ENCODE measurements around the gene ZNF385C. TPM values are rescaled to one million over a fixed set of nuclear protein-coding genes. Genes with fewer than 3 reads are reported as not detected.
A peak's percentile ranks its signal among the peaks of the same experiment; 100 is the strongest.
"Not testable (repeated sequence)": the region's sequence is repeated elsewhere in the genome, so short reads cannot be mapped to it uniquely, and the experiment has no call there.

Gene ZNF385C
- 5.3 TPM for polyA plus RNA-seq (2013)

DNA sequence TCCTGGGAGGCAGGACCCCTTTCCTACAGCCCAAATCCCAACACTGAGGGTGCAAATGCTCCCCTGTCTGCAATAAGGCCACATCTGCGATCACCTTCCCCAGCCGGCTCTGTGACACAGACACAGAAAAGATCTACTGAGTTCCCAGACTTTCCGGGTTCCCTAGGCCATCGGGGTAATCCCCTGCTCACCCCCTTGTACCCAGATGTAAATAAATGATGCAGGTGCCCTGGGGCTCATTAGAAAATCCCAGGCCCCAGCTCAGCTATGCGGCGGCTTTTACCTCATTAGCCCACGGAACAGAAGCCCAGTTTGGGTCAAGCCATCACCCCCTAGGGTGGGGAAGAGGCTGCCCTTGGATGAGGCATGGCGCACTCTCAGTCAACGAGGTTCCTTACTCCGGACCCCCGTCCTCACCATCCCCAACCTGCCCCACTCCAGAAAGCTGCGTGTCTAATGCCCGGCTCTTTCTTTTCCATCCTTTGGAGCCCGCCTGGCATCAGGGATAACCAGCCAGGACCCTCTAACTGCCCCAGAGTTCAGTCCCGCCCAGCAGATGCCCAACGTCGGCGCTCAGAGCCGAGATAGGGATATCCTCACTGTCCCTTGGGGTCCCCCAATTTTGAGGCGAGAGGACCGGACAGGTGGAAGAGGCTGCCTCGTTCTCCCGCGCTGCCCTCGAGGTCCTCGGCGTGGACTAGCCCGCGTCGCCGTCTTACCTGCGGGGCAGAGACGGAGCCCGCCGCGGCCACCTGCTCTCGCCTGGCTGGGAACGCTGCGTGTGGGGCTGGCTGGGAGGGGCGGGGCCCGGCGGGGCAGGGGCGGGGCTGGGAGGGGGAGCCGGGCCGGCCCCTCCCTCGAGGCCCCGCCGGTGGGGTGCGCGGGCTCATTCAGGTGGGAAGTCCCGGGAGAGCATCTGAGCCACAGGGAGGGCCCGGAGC is at the start of gene ZNF385C:
Gene ZNF385C (minus strand): TSS at position 783 of the 941 bp plus-strand sequence. CDS start 35,417 bp downstream, outside the sequence.
- DNase-seq: peak in 1 of 3 donors; percentile 36
- CTCF ChIA-PET: interaction anchor here (0.8 to 5.8 kb wide), 10 partner anchors 9 to 79 kb away, joined by 3 to 41 read pairs (median 4); partner anchors contain the start of genes DHX58, DNAJC7 and NKIRAS2
- 18% methylated on average over 34 of the region's 52 CpGs for WGBS (ENCODE audit: insufficient coverage)
- H3K27me3 ChIP-seq (replicated peaks in 2 of 5; ENCODE audit: control insufficient read depth in 4 of 5, insufficient read depth in 5 of 5, low read length in 4 of 5): peaks cover 0 to 16% (median 9%) of the 10 kb centered on the region in 5 experiments
- no peak within 1 kb of the TSS for H3K27ac ChIP-seq (ENCODE audit: insufficient read depth in 1 of 2, low read depth in 1 of 2, low read length in 2 of 2, poor library complexity in 1 of 2, severe bottlenecking in 2 of 2)
- H3K9me3 ChIP-seq (ENCODE audit: control extremely low read depth in 1 of 5, control insufficient read depth in 4 of 5, insufficient read depth in 2 of 5, low read depth in 1 of 5, low read length in 4 of 5): no peaks in the 10 kb centered on the region
- peak within 1 kb of the TSS in 5 of 7 experiments; percentile 6 to 69 (median 46) for H3K4me3 ChIP-seq (ENCODE audit: control insufficient read depth in 1 of 7, extremely low read depth in 1 of 7, insufficient read depth in 4 of 7, low read depth in 2 of 7, low read length in 6 of 7)
- peaks cover 0 to 21% (median 13%) of the 10 kb centered on the region in 4 experiments for H3K4me1 ChIP-seq (ENCODE audit: control extremely low read depth in 1 of 4, control insufficient read depth in 4 of 4, insufficient read depth in 4 of 4, low read length in 3 of 4)
- POLR2A ChIA-PET: no interaction called here
- H3K36me3 ChIP-seq (ENCODE audit: control insufficient read depth in 4 of 4, insufficient read depth in 4 of 4, low read length in 3 of 4): peaks cover 0 to 1% (median 0%) of the 10 kb centered on the region in 4 experiments

DNA sequence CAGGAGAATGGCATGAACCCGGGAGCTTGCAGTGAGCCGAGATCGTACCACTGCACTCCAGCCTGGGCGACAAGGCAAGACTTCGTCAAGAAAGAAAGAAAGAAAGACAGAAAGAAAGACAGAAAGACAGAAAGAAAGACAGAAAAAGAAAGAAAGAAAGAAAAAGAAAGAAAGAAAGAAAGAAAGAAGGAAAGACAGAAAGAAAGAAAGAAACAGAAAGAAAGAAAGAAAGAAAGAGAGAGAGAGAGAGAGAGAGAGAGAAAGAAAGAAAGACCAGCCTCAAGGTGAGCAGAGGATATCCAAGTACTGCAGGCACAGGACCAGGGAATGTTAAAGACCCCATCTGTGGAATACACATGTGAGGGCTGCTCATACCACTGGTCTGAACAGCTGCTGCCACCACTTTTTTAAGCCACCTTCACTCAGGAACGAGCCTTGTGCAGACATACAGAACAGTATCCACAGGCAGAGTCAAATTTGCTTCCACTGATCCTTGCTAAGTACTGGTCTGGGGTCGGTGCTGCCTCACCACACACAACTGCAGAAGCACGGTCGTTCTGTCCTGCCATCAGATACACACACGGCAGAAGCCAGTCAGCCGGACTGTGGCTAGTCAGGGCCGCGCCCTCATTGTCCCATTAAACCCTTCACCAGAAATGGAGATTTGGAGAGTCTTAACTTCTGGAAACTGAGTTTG is 48.8 kb upstream of the ZNF385C start:
- DNase-seq: no peak
- no peaks in the 10 kb centered on the region for H3K9me3 ChIP-seq (ENCODE audit: control extremely low read depth in 1 of 5, control insufficient read depth in 4 of 5, insufficient read depth in 2 of 5, low read depth in 1 of 5, low read length in 4 of 5)
- no peak overlapping the region for H3K27ac ChIP-seq (ENCODE audit: insufficient read depth in 1 of 2, low read depth in 1 of 2, low read length in 2 of 2, poor library complexity in 1 of 2, severe bottlenecking in 2 of 2)
- ChIA-PET CTCF (interaction anchor here (0.7 kb wide), 1 partner anchor 27 kb away, joined by 3 read pairs; no protein-coding TSS in a partner anchor), POLR2A (interaction anchor here (0.6 kb wide), 1 partner anchor 33 kb away, joined by 3 read pairs; no protein-coding TSS in a partner anchor)
- 95% methylated on average over 13 of the region's 13 CpGs for WGBS (ENCODE audit: insufficient coverage)
- no peaks in the 10 kb centered on the region for H3K27me3 ChIP-seq (replicated peaks in 2 of 5; ENCODE audit: control insufficient read depth in 4 of 5, insufficient read depth in 5 of 5, low read length in 4 of 5)
- H3K36me3 ChIP-seq (ENCODE audit: control insufficient read depth in 4 of 4, insufficient read depth in 4 of 4, low read length in 3 of 4): peaks cover 4 to 39% (median 25%) of the 10 kb centered on the region in 4 experiments
- H3K4me1 ChIP-seq (ENCODE audit: control extremely low read depth in 1 of 4, control insufficient read depth in 4 of 4, insufficient read depth in 4 of 4, low read length in 3 of 4): peaks cover 0 to 1% (median 0%) of the 10 kb centered on the region in 4 experiments
- no peak overlapping the region for H3K4me3 ChIP-seq (ENCODE audit: control insufficient read depth in 1 of 7, extremely low read depth in 1 of 7, insufficient read depth in 4 of 7, low read depth in 2 of 7, low read length in 6 of 7)

DNA sequence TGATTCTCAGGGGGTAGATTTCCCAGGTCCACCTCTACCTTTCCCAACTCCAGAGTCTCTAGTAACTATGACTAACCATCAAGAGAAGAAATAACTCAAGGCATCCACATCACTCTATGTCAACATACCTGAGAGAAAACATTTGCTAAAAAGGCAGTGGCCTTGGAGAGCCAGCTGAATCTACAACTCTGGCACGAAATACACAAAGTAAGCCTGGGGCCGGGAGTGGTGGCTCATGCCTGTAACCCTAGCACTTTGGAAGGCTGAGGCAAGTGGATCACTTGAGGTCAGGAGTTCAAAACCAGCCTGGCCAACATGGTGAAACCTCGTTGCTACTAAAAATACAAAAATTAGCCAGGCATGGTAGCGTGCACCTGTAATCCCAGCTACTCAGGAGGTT is 44.9 kb upstream of the ZNF385C start:
- peaks cover 3 to 60% (median 21%) of the 10 kb centered on the region in 4 experiments for H3K36me3 ChIP-seq (ENCODE audit: control insufficient read depth in 4 of 4, insufficient read depth in 4 of 4, low read length in 3 of 4)
- H3K9me3 ChIP-seq (ENCODE audit: control extremely low read depth in 1 of 5, control insufficient read depth in 4 of 5, insufficient read depth in 2 of 5, low read depth in 1 of 5, low read length in 4 of 5); DNase-seq; POLR2A ChIA-PET; H3K4me3 ChIP-seq (ENCODE audit: control insufficient read depth in 1 of 7, extremely low read depth in 1 of 7, insufficient read depth in 4 of 7, low read depth in 2 of 7, low read length in 6 of 7); H3K27me3 ChIP-seq (replicated peaks in 2 of 5; ENCODE audit: control insufficient read depth in 4 of 5, insufficient read depth in 5 of 5, low read length in 4 of 5); H3K4me1 ChIP-seq (ENCODE audit: control extremely low read depth in 1 of 4, control insufficient read depth in 4 of 4, insufficient read depth in 4 of 4, low read length in 3 of 4): not testable (repeated sequence)
- WGBS (ENCODE audit: insufficient coverage): 97% methylated on average over 4 of the region's 4 CpGs
- H3K27ac ChIP-seq (ENCODE audit: insufficient read depth in 1 of 2, low read depth in 1 of 2, low read length in 2 of 2, poor library complexity in 1 of 2, severe bottlenecking in 2 of 2): peak overlapping the region in 1 of 2 experiments; percentile 19
- CTCF ChIA-PET: interaction anchor here (1.0 to 3.3 kb wide), 7 partner anchors 9 to 131 kb away, joined by 3 to 13 read pairs (median 4); no protein-coding TSS in a partner anchor

- Histone ChIP-seq H3K36me3 (ENCODE audit: control insufficient read depth in 4 of 4, insufficient read depth in 4 of 4, low read length in 3 of 4) (peaks cover 3 to 61% (median 20%) of the 10 kb centered on the region in 4 experiments), H3K27me3 (replicated peaks in 2 of 5; ENCODE audit: control insufficient read depth in 4 of 5, insufficient read depth in 5 of 5, low read length in 4 of 5) (no peaks in the 10 kb centered on the region), H3K9me3 (ENCODE audit: control extremely low read depth in 1 of 5, control insufficient read depth in 4 of 5, insufficient read depth in 2 of 5, low read depth in 1 of 5, low read length in 4 of 5) (no peaks in the 10 kb centered on the region), H3K4me1 (ENCODE audit: control extremely low read depth in 1 of 4, control insufficient read depth in 4 of 4, insufficient read depth in 4 of 4, low read length in 3 of 4) (peaks cover 0 to 10% (median 1%) of the 10 kb centered on the region in 4 experiments), H3K4me3 (ENCODE audit: control insufficient read depth in 1 of 7, extremely low read depth in 1 of 7, insufficient read depth in 4 of 7, low read depth in 2 of 7, low read length in 6 of 7) (no peak overlapping the region), H3K27ac (ENCODE audit: insufficient read depth in 1 of 2, low read depth in 1 of 2, low read length in 2 of 2, poor library complexity in 1 of 2, severe bottlenecking in 2 of 2) (peak overlapping the region in 1 of 2 experiments; percentile 19)
- ChIA-PET CTCF (interaction anchor here (0.7 to 3.3 kb wide), 5 partner anchors 9 to 131 kb away, joined by 3 to 13 read pairs (median 4); no protein-coding TSS in a partner anchor), POLR2A (no interaction called here)
- WGBS (ENCODE audit: insufficient coverage): 84% methylated on average over 6 of the region's 7 CpGs
- no peak for DNase-seq
Observed at GRCh38 chr17:42142371-42142896, 44.2 kb upstream of the ZNF385C start.

- 69% methylated on average over 5 of the region's 8 CpGs for WGBS (ENCODE audit: insufficient coverage)
- Histone ChIP-seq H3K4me3 (ENCODE audit: control insufficient read depth in 1 of 7, extremely low read depth in 1 of 7, insufficient read depth in 4 of 7, low read depth in 2 of 7, low read length in 6 of 7) (no peak overlapping the region), H3K4me1 (ENCODE audit: control extremely low read depth in 1 of 4, control insufficient read depth in 4 of 4, insufficient read depth in 4 of 4, low read length in 3 of 4) (peaks cover 0 to 13% (median 3%) of the 10 kb centered on the region in 4 experiments), H3K27ac (ENCODE audit: insufficient read depth in 1 of 2, low read depth in 1 of 2, low read length in 2 of 2, poor library complexity in 1 of 2, severe bottlenecking in 2 of 2) (no peak overlapping the region), H3K27me3 (replicated peaks in 2 of 5; ENCODE audit: control insufficient read depth in 4 of 5, insufficient read depth in 5 of 5, low read length in 4 of 5) (no peaks in the 10 kb centered on the region), H3K36me3 (ENCODE audit: control insufficient read depth in 4 of 4, insufficient read depth in 4 of 4, low read length in 3 of 4) (peaks cover 3 to 61% (median 18%) of the 10 kb centered on the region in 4 experiments), H3K9me3 (ENCODE audit: control extremely low read depth in 1 of 5, control insufficient read depth in 4 of 5, insufficient read depth in 2 of 5, low read depth in 1 of 5, low read length in 4 of 5) (no peaks in the 10 kb centered on the region)
- POLR2A ChIA-PET: no interaction called here
- no peak for DNase-seq
- CTCF ChIA-PET: interaction anchor here (1.0 to 5.3 kb wide), 6 partner anchors 8 to 247 kb away, joined by 3 to 24 read pairs (median 6); no protein-coding TSS in a partner anchor
Observed at GRCh38 chr17:42141382-42141781, 43.1 kb upstream of the ZNF385C start.

GRCh38 chr17:42140690-42141089 is 42.4 kb upstream of the ZNF385C start:
- 100% methylated on average over 2 of the region's 7 CpGs for WGBS (ENCODE audit: insufficient coverage)
- H3K36me3 ChIP-seq (ENCODE audit: control insufficient read depth in 4 of 4, insufficient read depth in 4 of 4, low read length in 3 of 4): peaks cover 3 to 68% (median 16%) of the 10 kb centered on the region in 4 experiments
- H3K4me3 ChIP-seq (ENCODE audit: control insufficient read depth in 1 of 7, extremely low read depth in 1 of 7, insufficient read depth in 4 of 7, low read depth in 2 of 7, low read length in 6 of 7); H3K27me3 ChIP-seq (replicated peaks in 2 of 5; ENCODE audit: control insufficient read depth in 4 of 5, insufficient read depth in 5 of 5, low read length in 4 of 5); POLR2A ChIA-PET; H3K27ac ChIP-seq (ENCODE audit: insufficient read depth in 1 of 2, low read depth in 1 of 2, low read length in 2 of 2, poor library complexity in 1 of 2, severe bottlenecking in 2 of 2); DNase-seq; H3K9me3 ChIP-seq (ENCODE audit: control extremely low read depth in 1 of 5, control insufficient read depth in 4 of 5, insufficient read depth in 2 of 5, low read depth in 1 of 5, low read length in 4 of 5): not testable (repeated sequence)
- CTCF ChIA-PET: interaction anchor here (1.0 to 5.3 kb wide), 3 partner anchors 13 to 75 kb away, joined by 3 to 24 read pairs (median 5); partner anchors contain the start of gene KCNH4
- H3K4me1 ChIP-seq (ENCODE audit: control extremely low read depth in 1 of 4, control insufficient read depth in 4 of 4, insufficient read depth in 4 of 4, low read length in 3 of 4): peaks cover 0 to 20% (median 9%) of the 10 kb centered on the region in 4 experiments

Data from common myeloid progenitor, CD34-positive (primary cell).